TTC549 (cell line): ENCODE results near the gene ESYT2.
"Not testable (repeated sequence)": the region's sequence is repeated elsewhere in the genome, so short reads cannot be mapped to it uniquely, and the experiment has no call there.

Experiments
- FAIRE-seq: peaks from 2 replicates; lab custom pipeline; 2012; peaks lifted over from hg19 to GRCh38; lab: Jason Lieb, UNC

The ESYT2 gene

GRCh38 chr7:158856883-158857668 lies 27.8 kb upstream of the ESYT2 start:
- no peak for FAIRE-seq

DNA sequence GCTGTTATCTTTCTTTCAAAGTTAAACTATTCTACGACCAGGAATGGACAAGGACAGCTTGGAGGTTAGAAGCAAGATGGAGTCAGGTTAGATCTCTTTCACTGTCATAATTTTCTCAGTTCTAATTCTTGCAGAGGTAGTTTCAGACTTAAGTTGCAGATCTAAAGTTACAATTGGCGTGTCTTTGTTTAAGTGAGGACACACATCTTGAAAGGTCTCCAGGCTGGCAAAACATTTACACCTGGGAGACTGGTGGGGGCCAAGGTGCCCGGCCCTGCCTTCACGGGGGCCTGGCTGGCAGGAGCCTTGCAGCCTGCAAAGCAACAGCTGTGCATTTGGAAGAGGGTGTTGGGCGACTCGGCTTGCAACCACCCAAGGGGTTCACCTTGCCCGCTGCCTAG lies 25.4 kb upstream of the ESYT2 start:
- no peak for FAIRE-seq

- no peak for FAIRE-seq
These were observed 21.3 kb upstream of the ESYT2 start for GRCh38 chr7:158850545-158851102.

GRCh38 chr7:158849768-158850544 lies 20.6 kb upstream of the ESYT2 start:
- no peak for FAIRE-seq

DNA sequence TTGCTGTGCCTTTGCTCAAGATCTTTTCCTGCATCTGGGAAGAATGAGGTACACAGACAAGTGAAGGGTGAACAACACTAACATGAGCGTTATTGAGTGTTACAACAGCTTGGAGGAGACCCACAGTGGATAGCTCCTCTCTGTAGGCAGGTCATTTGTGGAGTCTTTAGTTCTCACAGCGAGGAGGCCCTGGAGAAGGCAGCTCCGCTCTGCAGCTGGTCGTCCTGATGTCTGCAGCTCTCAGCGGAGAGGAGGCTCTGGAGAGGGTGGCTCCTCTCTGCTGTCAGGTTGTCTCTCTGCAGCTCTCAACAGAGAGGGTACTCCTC lies 20.1 kb upstream of the ESYT2 start:
- FAIRE-seq: no peak

DNA sequence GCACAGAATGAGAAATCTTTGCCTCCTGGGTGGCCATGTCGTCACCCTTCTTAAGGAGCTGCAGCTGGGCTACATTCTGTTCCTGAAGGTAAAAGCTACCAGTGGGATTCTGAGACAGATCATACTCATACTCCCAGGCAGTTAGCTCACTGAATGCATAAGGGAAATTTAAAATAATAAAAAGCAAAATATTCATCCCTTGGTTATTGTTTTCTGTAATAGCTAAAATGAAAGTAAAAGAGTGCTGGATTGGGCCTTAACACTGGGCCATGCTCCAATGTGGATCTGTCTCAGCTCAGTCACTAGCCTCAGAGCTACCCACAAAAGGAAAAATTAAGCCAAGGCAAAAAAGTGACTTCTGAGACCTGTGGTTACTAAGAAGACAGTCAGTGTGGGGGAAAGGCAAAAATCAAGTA lies 18.1 kb upstream of the ESYT2 start:
- FAIRE-seq: no peak

DNA sequence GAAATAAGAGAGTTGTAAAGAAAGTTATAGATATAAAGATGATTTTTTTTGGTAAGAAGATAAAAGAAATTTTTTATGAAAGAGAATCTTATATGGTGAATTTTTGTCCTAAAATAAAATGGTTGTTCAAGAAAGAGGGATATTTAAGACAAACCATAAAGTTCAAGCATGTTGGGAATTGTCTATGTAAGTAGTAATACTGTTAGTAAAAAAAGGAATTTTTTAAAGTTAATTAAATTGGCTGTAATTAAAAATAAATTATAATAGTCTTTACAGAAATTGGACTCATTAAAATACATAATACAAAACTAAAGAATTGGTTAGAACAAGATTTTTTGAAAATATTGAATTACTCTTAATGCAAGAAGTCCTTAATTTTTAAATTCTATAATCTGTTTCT lies 17.0 kb upstream of the ESYT2 start:
- FAIRE-seq: peak; percentile 77

DNA sequence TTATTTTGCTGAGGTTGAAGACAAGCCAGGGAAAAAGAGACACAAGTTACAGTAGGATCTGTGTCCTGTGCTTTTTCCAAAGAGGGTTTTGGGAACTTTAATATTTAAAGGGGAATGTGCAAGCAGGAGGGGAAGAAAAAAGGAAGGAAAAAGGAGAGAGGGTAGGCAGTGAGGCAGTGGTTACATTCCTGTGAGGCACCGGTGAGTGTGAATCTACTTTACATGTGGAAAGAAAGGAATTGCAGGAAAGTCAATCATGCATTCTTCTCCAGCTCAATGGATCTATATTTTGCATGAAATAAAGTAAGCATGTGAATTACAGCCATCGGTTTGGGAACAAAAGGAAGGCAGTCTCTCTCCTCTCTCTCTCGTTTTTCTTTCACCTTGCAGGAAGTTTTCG lies 14.5 kb upstream of the ESYT2 start:
- no peak for FAIRE-seq

GRCh38 chr7:158842486-158842885 lies 13.2 kb upstream of the ESYT2 start:
- no peak for FAIRE-seq

DNA sequence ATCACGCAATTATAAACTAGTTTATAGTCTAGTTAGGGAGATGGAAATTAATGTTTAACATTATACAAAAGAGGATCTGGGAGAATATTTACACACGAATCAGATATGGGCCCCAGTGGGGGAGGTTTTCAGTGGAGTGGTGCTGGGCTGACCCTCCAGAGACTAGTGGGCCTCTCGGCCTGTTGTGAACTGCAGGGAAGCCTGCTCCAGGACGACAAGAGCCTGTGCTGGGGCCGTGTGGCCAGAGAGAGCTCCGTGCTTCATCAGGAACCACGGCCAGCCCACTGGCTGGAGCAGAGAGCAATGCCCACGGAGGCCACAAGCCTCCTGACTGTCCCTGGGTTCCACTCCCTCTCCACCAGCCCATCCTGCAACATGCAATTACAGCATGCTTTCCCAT lies 11.3 kb upstream of the ESYT2 start:
- FAIRE-seq: no peak

DNA sequence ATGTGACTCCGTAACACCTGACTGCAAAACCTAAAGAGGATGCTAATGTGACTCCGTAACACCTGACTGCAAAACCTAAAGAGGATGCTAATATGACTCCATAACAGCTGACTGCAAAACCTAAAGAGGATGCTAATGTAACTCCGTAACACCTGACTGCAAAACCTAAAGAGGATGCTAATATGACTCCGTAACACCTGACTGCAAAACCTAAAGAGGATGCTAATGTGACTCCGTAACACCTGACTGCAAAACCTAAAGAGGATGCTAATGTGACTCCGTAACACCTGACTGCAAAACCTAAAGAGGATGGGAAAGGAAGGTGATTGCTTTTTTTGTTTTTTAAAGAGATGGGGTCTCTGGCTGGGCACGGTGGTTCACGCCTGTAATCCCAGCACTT lies 9.9 kb upstream of the ESYT2 start:
- not testable (repeated sequence) for FAIRE-seq

DNA sequence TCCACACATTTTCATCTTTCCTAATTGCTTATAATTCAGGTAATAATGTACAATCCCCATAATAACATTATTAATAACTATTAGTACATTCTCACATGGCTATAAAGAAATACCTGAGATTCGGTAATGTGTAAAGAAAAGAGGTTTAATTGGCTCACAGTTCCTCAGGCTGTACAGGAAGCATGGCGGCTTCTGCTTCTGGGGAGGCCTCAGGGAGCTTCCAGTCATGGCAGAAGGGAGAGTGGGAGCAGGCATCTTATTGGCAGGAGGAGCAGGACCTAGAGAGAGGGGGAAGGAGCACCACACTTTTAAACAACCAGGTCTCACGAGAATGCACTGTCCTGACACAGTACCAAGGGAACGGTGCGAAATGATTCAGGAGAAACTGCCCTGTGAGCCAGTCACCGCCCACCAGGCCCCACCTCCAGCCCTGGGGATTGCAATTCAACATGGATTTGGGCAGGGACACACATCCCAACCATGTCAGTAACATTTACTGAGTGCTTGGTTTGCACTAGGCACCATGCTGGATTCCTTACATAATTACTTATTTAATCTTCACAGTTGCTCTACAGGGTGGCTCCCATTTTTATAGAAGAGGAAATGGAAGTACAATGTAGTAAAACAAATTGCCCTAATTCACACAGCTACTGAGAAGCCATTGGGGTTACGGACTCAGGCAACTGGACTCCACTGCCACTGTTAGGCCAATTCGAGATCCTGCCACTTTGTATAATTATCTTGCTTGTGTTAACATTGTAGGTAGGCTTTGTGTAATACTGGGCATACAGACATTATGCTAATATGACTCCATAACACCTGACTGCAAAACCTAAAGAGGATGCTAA lies 8.7 kb upstream of the ESYT2 start:
- no peak for FAIRE-seq

GRCh38 chr7:158836692-158837091 lies 7.4 kb upstream of the ESYT2 start:
- FAIRE-seq: no peak

- no peak for FAIRE-seq
These were observed 5.8 kb upstream of the ESYT2 start for GRCh38 chr7:158834878-158835784.

DNA sequence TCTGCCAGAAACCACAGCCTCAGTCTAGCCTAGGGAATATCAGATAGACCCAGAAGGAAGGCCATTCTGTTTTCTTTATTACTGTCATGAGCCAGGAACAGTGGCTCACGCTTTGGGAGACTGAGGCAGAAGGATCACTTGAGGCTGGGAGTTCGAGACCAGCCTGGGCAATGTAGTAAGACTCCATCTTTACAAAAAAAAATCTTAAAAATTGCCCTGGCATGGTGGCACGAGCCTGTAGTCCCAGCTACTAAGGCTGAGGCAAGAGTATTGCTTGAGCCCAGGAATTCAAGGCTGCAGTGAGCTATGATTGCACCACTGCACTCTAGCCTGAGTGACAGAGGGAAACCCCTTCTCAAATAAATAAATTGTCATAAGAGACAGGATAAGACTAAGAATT lies 3.7 kb upstream of the ESYT2 start:
- no peak for FAIRE-seq

DNA sequence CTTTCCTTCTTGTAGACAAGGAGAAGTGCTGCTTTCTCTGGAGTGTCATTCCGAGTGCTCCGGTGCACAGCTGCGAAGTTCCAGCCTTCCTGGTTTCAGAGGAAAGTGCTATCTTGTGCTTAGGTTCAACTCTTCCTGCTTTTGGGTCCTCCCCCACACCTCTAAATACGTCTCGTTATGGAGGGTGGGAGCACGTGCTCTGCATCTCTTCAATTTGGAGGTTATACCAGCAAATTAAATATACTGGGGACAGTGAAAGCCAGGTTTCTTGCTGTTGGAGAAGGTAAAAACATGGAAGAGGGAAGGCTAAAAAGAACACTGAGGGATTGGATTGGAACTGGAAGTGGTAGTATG lies 2.4 kb upstream of the ESYT2 start:
- no peak for FAIRE-seq

DNA sequence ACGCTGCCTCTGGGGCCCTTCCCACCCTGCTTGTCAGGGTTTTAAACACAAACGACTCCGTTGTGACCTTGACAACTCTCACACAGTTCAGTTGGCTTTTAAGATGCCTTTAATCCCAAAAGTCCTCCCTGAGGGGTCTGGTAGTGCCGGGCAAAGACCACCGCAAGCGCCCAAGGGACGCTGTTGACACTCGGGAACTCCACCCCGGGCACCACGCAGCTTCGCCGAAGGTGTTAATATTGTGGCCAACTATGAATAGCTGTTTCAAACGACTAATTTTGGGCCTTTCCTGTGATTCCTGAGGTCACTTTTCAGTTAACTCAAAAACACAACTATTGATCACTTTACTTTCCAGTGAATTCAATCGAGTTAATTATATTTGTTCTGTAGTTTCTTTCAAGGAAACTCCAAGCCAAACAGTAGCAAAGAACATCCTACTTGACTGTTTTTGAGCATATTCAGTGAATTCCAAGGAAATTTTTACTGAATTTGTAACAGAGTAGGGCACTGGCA lies 958 bp upstream of the ESYT2 start:
- FAIRE-seq: no peak

DNA sequence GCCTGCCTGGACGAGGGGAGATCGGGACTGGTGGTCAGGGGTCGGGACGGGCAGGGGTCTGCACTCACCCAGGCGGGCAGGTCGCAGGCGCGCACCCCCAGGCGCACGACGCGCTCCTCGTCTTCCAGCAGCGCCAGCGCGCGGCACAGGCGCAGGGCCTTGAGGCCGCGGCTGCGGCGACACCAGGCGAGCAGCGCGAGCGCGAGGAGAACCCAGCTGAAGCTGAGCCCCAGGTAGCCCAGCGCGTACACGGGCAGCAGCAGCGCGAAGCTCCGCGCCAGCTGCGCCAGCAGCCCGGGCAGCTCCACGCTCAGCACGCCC lies 328 bp downstream of the ESYT2 start:
- no peak for FAIRE-seq

DNA sequence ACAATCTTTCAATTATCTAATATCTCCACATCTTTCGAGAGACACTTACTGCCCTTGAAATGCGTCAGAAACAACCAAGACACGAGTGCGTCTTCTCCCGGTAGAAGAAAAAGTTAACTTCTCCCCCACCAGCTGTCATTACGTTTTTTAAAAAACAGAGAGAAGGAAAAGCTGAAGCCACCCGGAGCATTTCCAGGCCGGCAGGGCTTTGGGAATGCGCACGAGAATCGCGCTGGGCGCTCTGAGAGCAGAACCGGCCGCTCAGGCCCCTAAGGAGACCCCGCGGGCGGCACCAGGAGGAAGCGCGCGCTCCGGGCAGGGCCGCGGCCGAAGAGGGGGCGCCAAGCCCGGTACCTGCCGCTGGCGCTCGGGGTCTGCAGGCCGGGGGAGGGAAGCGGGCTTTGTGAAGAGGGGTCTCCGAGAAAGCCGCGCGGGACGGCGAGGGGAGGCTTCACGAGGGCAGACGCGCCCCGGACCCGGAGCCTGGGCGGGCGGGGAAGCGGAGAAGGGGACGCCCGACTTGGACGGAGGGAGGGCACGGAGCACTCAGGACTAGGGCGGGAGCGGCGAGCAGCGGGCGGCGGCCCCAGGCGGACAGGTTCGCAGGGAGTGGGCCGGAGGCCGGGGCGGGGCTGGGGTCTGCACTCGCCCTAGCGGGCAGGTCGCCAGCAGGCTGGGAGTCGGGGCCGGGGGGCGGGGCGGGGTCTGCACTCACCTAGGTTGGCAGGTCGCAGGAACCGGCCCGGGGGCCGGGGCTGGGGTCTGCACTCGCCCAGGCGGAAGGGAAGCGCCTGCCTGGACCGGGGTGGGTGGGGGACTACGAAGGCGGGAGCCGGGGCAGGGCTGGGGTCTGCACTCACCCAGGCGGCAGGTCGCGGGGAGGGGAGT lies 932 bp downstream of the ESYT2 start:
- FAIRE-seq: no peak

GRCh38 chr7:158827411-158828132 lies 1.7 kb downstream of the ESYT2 start:
- no peak for FAIRE-seq
